GM19452 (cell line): Measurements from ENCODE around the gene CATSPER2.
A peak's percentile ranks its signal among the peaks of the same experiment; 100 is the strongest.
"Not testable (repeated sequence)": the region's sequence is repeated elsewhere in the genome, so short reads cannot be mapped to it uniquely, and the experiment has no call there.

Source experiments
- ATAC-seq: cut with Tn5 transposase; IDR thresholded peaks from one replicate; pipeline ENCODE4 v1.9.1; 2021; ENCODE audit not compliant: unreplicated experiment

CATSPER2 gene

DNA sequence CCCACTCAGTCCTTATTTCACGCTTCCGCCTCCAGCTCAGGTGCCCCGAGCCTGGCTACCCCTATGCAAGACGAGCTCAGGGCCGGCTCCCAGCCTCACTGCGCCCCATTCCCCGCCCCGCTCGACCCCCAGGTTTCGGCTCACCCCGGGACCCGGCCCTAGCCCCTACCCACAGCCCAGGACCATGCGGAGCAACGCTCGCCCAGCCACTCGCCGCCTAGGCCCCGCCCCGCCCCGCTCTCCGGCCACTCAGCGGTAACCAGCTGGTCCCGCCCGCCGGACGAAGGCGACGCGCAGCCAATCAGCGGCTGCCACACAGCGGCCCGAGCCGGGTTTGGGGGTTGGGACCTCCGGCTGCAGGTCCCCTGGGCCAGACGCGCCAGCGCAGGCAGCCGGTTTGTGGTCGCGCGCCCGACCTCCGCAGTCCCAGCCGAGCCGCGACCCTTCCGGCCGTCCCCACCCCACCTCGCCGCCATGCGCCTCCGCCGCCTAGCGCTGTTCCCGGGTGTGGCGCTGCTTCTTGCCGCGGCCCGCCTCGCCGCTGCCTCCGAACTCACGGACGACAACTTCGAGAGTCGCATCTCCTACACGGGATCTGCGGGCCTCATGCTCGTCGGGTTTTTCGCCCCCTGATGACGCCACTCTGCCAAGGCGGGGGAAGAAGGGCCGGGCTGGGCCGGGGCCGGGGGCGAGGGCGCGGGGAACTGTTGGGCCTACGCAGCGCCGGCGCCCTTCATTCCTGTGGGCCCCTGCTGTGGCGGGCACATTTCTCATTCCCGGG is at the start of gene CATSPER2:
Gene CATSPER2 (minus strand): TSS at position 196 of the 781 bp plus-strand sequence. CDS start 783 bp downstream, outside the sequence.
- ATAC-seq = no peak

DNA sequence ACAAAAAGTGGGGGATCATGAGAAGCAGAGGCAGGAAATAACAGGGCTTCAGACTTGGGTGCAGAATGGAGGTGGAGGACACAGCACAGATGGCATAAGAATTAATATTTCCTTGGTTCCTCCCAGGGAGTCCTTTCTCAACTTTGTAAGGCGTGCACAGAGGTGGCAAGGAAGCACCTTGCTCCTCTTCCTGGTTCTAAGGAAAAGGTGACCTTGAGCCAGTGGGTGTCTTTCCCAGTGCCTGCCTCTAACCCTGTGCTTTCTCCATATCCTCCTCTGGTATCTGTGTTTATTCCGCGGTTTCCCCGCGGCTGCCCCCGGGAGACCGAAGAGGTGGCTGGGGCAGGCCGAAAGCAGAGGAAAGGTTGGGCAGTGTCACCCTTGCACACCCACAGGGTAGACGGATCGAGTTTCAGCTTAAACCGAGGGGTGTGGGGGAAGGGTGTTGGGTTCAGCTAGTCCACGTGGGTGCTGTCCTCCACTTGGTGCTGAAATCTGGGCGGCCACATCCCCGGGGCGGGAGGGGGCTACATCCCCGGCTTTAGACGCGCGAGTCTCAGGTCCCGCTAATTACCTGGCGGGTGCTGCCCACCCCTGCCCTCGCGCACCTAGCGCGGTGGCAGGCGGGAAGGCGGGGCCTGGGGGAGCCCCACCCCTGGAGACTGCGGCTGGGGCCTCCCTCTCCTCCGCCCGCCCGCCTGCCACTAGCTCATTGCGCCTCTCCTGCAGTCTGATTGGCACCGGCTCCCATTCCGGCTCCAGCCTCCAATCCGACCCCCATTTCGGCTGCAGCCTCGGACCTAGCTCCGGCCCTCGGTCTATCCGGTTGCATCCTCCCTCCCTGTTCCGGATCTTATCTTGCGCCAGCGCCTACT is 44.7 kb upstream of the CATSPER2 start, which contains the start of gene CKMT1A:
Gene CKMT1A (plus strand): TSS at position 712 of the 875 bp plus-strand sequence. CDS start 192 bp downstream, outside the sequence.
- not testable (repeated sequence) for ATAC-seq

DNA sequence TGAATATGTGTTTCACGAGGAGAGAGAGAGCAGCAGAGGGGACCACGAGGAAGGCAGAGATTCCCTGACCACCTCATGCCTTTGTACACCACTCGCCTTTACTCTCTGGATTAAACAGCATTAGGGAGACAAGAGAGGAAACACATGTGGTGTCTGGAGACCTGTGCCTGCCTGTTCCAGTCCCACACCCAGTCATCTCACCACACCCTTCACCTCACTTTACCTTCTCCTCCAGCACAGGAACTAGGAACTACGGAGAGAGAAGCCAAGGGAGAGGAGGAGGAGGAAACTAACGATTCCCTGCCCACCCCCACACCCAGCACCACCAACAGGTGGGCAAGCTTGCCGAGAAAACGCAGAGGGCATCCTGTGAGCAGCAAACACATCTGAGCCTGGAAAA is 44.0 kb upstream of the CATSPER2 start:
- not testable (repeated sequence) for ATAC-seq

DNA sequence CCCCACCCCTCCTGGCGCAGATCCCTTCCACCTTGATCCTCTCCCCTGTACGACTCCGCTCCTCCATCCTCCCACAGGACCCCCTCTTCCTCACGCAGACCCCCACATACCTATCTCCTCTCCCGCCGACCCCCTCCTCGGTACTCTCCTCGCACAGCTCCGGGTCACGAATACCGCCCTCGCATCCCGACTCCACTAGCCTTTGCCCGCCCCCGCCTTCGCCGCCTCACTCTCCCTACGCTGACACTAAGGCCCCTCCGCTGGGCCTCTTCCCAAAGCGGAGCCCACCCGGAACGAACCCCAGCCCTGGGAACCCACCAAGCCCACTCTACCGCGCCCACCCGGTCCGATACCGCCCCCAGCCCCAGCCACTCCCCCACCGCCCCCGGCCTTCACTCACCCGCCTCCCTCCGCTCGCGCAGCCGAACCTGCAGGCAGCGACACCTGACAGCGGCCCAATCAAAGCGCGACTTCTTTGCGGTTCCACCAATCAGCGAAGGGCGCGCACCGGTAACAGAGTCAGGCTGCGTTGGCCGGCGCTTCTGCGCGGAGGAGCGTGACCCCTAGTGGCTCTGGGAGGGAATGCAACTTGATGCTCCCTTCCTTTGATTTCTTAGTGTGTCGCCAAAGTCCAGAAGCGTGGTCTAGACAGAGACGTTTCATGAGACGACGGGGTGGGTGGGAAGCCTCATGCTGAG is 41.1 kb upstream of the CATSPER2 start:
- peak; percentile 94 for ATAC-seq

DNA sequence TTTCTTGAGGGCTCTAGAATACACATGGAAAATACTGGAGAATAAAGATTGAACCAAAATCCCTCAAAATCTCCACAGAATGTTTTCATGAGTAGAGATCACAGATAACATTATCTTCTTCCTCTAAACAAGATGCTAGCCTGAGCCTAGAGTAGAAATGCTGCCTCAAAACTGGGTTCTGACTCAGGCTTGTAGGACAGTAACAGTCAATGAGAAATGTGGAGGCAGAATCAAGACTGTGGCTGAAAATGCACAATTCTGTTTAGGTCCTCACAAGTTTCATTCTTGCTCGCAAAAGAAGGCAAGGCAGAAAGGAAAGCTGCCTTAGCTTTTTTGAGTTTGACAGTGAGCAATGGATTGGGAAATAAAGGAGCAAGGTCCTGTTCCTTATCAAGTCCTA is 25.5 kb upstream of the CATSPER2 start:
- ATAC-seq = not testable (repeated sequence)

DNA sequence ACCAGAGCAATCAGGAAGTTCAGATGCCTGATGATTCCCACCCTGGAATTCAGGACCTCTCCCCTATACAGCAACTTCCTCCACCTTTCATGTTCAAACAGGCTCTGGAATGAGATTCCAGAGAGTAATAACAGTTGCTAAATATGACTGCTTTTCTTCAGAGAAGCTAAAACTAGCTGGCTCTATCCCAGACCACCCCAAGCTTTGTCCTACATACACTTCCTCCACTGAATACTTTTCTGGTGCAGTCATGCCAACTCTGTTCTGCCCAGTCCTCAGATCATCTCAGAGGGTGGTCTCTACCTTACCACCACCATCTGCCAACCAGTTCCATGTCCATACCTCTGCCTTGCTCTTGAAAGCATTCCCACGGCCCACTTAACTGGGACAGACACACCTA is 17.5 kb upstream of the CATSPER2 start:
- not testable (repeated sequence) for ATAC-seq

DNA sequence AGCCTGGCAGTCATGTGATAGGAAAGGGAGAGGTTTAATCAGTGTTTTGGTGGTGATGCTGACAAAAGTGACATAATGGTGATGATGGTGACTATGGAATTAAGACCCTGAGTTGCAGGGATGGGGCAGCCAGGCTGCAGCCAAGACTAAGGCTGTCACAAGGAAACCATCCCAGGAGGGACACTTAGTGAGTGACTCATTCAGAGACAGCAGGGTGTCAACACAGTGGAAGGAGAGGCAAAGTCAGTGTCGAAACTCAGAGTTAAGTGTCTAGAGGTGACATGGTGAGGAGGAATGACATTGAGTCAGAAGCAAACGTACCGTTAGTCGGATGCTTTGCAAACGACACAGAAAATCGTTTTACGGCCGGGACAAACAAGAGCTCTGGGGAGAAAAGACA is 14.7 kb upstream of the CATSPER2 start:
- ATAC-seq = not testable (repeated sequence)

DNA sequence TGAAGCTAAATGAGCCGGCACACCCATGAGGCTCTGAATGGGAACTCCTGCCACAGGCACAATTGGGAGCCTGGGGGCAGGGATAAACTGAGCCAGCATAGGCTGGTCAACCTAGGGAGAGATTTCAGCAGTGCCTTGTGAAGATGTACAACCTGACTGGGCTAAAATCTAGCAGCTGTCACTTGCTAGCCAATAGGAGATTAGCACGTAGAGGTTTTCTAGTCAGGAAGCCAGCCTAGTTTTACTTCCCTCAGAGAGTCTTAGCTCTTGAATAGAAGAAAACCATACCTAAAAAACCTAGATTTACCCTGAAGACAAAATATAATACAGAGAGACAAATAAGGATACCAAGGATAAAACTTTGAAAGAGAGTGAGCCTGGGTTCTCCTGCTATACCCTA is 13.6 kb upstream of the CATSPER2 start:
- not testable (repeated sequence) for ATAC-seq

DNA sequence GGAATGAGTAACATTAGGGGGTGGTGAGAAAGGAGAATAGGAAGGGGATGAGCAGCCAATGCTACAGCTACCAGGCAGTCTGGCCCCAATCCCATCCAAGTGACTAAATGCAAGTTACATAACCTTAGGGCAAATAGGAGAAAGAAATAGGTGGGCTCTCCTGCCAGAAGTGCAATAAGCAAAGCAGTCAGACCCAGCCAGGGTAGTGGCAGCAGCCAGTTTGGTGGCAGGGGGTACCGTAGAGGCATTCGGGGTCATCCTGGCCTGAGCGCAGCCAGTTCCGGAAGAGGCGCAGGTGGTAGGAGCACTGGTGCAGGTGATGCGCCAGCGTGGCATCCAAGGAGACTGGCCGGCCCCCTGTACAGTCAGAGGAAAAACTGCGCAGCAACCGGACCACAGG is 11.1 kb upstream of the CATSPER2 start:
- ATAC-seq = not testable (repeated sequence)

DNA sequence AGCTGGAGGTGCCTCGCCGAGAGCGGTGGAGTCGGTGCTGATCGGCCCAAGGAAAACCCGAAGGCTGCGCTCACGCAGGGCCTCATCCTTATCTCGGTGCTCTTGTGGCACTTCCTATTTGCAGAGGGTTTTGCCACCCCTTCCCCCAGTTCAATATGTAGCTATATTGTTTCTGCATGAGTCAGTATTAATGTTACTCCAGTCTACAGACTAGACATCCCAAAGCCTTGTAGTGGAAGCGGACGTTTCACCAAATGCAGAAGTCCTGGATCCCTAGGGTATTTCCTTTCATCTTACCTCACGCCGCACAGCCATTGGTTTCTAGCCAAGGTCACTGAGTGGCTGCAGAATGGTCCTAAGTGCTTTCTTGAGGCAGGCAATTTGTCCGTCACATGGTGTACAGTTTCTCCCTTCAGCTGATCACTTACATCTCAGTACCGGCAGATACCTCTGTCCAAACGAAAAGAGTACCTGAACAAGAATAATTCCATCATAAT is 834 bp upstream of the CATSPER2 start:
- ATAC-seq = not testable (repeated sequence)

DNA sequence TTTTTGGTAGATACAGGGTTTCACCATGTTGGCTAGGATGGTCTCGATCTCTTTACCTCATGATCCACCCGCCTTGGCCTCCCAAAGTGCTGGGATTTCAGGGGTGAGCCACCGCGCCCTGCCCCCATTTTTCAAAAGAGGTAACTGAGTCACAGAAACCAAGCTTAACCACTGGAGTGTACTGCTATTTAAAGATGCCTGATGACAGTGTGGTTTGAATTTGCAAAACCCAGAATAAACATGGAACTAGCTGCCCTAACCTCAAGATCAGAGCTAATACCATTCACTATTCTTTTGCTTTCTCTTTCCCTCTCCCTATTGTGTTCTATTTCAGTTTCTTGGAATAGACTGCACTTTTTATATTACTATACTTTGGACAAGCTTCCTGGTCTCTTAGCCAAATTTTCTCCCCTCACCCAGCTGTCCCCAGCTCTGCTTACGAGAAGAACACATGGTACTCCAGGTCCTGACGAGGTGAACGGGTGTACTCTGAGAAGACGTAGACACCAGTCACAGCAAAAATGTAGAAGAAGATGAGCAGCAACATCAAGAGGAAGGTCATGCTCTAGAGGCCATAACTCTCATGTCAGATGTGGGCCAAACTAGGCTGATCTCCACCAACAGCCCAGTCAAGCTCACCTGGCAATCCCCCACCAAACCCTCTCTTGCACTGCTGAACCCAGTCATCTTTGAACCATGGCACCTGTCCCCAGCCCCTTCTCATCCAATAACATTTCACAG is 10.0 kb downstream of the CATSPER2 start:
- ATAC-seq = peak; percentile 60

DNA sequence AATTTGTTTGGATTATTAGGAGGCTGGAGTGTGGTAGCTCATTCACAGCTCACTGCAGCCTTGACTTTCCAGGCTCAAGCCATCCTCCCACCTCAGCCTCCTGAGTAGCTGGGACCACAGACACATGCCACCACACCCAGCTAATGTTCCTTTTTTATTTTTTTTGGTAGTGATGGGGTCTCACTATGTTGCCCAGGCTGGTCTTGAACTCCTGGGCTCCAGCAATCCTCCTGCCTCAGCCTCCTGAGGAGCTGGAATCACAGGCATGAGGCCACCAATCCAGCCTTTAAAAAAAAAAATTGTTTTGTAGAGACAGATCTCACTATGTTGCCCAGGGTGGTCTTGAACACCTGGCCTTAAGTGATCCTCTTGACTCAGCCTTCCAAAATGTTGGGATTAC is 21.7 kb downstream of the CATSPER2 start:
- ATAC-seq = not testable (repeated sequence)

DNA sequence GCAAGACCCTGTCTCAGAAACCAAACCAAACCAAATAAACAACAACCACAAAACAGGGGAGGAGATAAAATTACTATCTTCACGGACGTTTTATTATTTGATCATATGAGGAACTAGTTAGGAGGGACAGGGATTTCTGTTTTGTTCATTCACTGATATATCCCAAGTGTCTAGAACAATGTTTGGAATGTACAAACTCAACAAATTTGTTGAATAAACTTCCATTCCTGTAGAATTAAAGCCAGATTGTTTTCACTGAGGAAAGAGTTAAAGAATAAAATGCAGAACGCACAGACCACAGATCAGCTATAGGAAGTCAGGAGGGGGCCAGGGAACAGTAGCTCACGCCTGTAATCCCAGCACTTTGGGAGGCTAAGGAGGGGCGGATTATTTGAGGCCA is 23.5 kb downstream of the CATSPER2 start:
- no peak for ATAC-seq

DNA sequence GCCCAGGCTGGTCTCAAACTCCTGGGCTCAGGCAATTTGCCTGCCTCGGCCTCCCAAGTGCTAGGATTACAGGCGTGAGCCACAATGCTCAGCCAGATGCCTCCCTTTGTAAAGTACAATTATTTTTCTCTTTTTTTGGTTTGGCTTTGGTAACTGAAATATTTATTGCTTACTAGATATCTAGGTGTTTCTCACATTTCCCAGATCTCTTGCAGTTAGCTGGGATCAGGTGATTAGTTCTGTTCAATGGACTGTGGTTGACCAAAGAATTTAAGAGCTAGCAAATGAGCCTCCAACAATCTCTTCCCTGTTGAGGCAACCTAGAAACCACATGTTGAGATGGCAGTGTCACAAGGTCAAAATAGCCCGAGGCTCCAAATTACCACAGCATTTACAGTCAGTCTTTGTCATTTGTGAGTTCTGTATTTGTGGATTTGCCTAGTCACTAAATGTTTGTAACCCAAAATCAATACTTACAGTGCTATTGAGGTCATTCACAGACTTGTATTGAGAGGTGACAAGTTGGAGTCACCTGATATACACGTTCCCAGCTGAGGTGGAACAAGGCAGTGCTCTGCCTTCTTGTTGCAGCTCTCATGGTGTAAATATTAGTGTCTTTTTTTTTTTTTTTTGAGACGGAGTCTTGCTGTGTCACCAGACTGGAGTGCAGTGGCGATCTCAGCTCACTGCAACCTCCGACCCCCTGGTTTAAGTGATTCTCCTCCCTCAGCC is 26.4 kb downstream of the CATSPER2 start:
- ATAC-seq = not testable (repeated sequence)

DNA sequence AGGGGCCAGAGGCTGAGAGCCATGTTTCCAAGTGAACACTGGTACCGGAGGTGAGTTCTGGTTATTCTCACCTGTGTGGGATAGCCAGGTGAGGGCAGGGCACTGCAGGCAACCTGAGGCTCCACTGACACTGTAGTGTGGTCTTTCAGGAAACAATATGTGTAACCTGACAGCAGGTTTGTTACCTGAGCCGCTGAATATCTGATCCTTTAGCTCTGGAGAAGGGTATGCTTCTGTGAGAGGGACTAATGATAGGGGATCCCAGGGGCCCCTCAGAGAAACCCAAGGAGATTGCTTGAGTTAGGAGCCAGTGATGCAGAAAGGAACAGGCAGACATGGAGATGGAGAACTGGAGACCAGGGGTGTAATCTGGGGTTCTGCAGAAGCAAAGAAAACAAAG is 29.9 kb downstream of the CATSPER2 start, which contains the start of gene STRC:
Gene STRC (minus strand): TSS at position 101 of the 400 bp plus-strand sequence. CDS start 78 bp downstream, at position 23.
- not testable (repeated sequence) for ATAC-seq

DNA sequence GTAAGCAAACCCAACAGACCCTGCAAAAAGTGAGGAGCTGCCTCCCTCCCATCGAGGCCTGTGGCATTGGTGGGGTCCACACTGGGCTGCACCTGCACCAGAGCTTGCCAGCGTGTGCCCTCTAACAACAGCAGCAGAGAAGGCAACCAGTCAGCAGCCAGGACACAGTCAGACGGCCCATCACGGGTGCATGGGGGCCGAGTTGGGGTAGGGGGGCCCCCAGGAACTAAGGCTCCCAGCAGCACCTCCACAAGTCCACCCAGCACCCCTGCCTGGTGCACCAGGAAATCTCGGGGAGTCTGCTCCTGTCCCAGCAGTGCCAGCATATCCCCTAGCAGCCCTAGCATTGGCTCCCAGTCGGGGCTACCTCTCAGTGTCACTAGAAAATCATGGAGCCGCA is 30.9 kb downstream of the CATSPER2 start:
- ATAC-seq = not testable (repeated sequence)

DNA sequence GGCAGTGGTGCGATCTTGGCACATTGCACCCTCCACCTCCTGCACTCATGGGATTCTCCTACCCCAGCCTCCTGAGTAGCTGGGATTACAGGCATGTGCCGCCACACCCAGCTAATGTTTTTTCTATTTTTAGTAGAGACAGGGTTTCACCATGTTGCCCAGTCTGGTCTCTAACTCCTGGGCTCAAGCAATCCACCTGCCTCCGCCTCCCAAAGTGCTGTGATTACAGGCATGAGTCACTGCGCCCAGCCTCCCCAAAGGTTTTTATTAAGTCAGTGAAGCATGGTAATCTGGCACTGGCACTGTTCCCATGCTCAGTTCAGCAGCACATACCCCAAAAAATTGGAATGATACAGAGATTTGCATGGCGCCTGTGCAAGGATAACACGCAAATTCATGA is 46.4 kb downstream of the CATSPER2 start:
- ATAC-seq = not testable (repeated sequence)

DNA sequence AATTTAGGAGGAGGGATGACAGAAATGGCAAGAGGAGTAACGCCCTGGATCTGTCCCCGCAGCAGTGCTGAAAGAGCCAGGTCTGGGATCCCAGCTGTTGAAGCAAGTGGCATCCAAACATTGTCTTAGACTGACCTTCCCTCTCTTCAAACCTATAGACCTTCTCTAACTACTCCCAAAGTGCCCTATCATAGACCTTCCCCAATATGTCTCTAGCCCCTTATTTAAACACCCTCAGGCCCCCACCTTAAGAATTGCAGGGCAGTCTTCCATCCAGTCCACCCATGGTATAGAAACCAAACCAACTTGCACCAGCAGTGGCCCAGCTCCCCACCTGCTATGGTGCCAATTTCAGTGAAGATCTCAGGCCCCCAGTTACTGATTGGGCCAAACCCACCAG is 48.4 kb downstream of the CATSPER2 start:
- not testable (repeated sequence) for ATAC-seq

DNA sequence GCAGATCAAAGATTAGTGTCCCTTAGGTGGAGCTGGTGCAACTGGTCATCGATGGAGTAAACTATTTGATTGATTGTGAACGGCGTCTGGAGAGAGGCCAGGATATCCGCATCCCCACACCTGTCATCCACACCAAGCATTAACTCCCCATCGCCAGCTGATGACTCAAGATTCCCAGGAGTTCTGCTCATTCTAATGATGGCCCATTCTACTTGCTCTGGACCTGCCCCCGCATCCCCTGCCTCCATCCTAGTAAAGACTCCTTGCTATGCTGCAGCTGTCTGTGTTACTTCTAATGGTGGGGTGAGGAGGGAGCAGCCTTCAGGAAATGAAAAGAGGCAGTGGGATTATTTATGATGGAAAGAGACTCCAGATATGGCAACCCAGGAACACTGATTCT is 49.5 kb downstream of the CATSPER2 start:
- ATAC-seq = not testable (repeated sequence)
